HG02759 (cell line): ENCODE results near the gene VEGFC.

Experiments
- ATAC-seq: cut with Tn5 transposase; IDR thresholded peaks from one replicate; pipeline ENCODE4 v1.9.1; 2021; ENCODE audit warnings: mild to moderate bottlenecking, moderate library complexity; ENCODE audit not compliant: unreplicated experiment

VEGFC gene

GRCh38 chr4:176792326-176793059, at the start of gene VEGFC:
VEGFC (minus strand) TSS chr4:176792922; CDS start chr4:176792311, 611 bp downstream.
- ATAC-seq = peak; percentile 89

- no peak for ATAC-seq
Measured at GRCh38 chr4:176841711-176842112, 49.0 kb upstream of the VEGFC start.

- no peak for ATAC-seq
Measured at GRCh38 chr4:176840166-176840565, 47.4 kb upstream of the VEGFC start.

GRCh38 chr4:176839656-176840055, 46.9 kb upstream of the VEGFC start:
- ATAC-seq = no peak

- ATAC-seq = no peak
Measured at GRCh38 chr4:176838601-176839433, 46.1 kb upstream of the VEGFC start.

- no peak for ATAC-seq
Measured at GRCh38 chr4:176837169-176837895, 44.6 kb upstream of the VEGFC start.

- ATAC-seq = no peak
Measured at GRCh38 chr4:176834531-176834930, 41.8 kb upstream of the VEGFC start.

- no peak for ATAC-seq
Measured at GRCh38 chr4:176833400-176834175, 40.9 kb upstream of the VEGFC start.

GRCh38 chr4:176830971-176831370, 38.2 kb upstream of the VEGFC start:
- ATAC-seq = no peak

GRCh38 chr4:176825586-176825985, 32.9 kb upstream of the VEGFC start:
- no peak for ATAC-seq

GRCh38 chr4:176824645-176825366, 32.1 kb upstream of the VEGFC start:
- ATAC-seq = no peak

- ATAC-seq = no peak
Measured at GRCh38 chr4:176818531-176818930, 25.8 kb upstream of the VEGFC start.

GRCh38 chr4:176817204-176817603, 24.5 kb upstream of the VEGFC start:
- ATAC-seq = peak; percentile 80

- ATAC-seq = no peak
Measured at GRCh38 chr4:176814770-176815169, 22.0 kb upstream of the VEGFC start.

- no peak for ATAC-seq
Measured at GRCh38 chr4:176810481-176811249, 17.9 kb upstream of the VEGFC start.

GRCh38 chr4:176806778-176807375, 14.2 kb upstream of the VEGFC start:
- no peak for ATAC-seq

GRCh38 chr4:176805155-176805554, 12.4 kb upstream of the VEGFC start:
- no peak for ATAC-seq

- no peak for ATAC-seq
Measured at GRCh38 chr4:176800891-176801534, 8.3 kb upstream of the VEGFC start.
